HEK293T (cell line): ENCODE measurements around the gene WFDC9.

Source experiments
- BHLHE40 ChIP-seq: fragments of 450-650 bp; IDR thresholded peaks from 2 replicates; pipeline ENCODE4 v1.6.1; 2016; ENCODE audit warnings: mild to moderate bottlenecking, moderate library complexity, borderline replicate concordance
- FOXA1 ChIP-seq: fragments of 450-650 bp; IDR thresholded peaks from 2 replicates; pipeline ENCODE4 v1.6.1; 2016; ENCODE audit warnings: mild to moderate bottlenecking
- FOXK2 ChIP-seq: fragments of 450-650 bp; IDR thresholded peaks from 2 replicates; pipeline ENCODE4 v1.6.1; 2016; ENCODE audit warnings: mild to moderate bottlenecking
- FOXM1 ChIP-seq: fragments of 450-650 bp; IDR thresholded peaks from 2 replicates; pipeline ENCODE4 v1.6.1; 2017; ENCODE audit warnings: mild to moderate bottlenecking, borderline replicate concordance
- NFRKB ChIP-seq: fragments of 450-650 bp; IDR thresholded peaks from 2 replicates; pipeline ENCODE4 v1.6.1; 2016; ENCODE audit warnings: mild to moderate bottlenecking, moderate library complexity
- SUZ12 ChIP-seq: fragments of 450-650 bp; IDR thresholded peaks from 2 replicates; pipeline ENCODE4 v1.6.1; 2016; ENCODE audit warnings: mild to moderate bottlenecking
- TARDBP ChIP-seq: fragments of 450-650 bp; IDR thresholded peaks from 2 replicates; pipeline ENCODE4 v1.6.1; 2016
- ZNF384 ChIP-seq: fragments of 450-650 bp; IDR thresholded peaks from 2 replicates; pipeline ENCODE4 v1.6.1; 2016
- TF ChIP-seq, protein P1 (sequence below): fragments of 450-650 bp; IDR thresholded peaks from 2 replicates; pipeline ENCODE4 v1.6.1; 2016

- TF ChIP-seq FOXA1 (no peak), FOXK2 (no peak), ZNF384 (no peak), SUZ12 (no peak), BHLHE40 (no peak), FOXM1 (no peak), NFRKB (no peak), TARDBP (no peak)
- TF ChIP-seq, protein P1, sequence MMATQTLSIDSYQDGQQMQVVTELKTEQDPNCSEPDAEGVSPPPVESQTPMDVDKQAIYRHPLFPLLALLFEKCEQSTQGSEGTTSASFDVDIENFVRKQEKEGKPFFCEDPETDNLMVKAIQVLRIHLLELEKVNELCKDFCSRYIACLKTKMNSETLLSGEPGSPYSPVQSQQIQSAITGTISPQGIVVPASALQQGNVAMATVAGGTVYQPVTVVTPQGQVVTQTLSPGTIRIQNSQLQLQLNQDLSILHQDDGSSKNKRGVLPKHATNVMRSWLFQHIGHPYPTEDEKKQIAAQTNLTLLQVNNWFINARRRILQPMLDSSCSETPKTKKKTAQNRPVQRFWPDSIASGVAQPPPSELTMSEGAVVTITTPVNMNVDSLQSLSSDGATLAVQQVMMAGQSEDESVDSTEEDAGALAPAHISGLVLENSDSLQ = no peak
Measured at GRCh38 chr20:45595235-45595634, 35.8 kb downstream of the WFDC9 start.
